A673 (cell line): ENCODE measurements around the gene UBE2E2. TPM values are rescaled to one million over a fixed set of nuclear protein-coding genes. Genes with fewer than 3 reads are reported as not detected.

Source experiments
- BruUV-seq: library from RNA; stranded (reverse); fragments of 400-500 nt; replicated peaks from 2 replicates; lab custom pipeline; 2021; lab: Mats Ljungman, UMichigan
- CTCF ChIA-PET: fragments of 300-600 bp; sonication (Branson Sonifier 250); formaldehyde crosslinking; loops from one replicate; lab custom pipeline; 2022; ENCODE audit warnings: antibody characterized with exemption; lab: Charles Lee
- POLR2A ChIA-PET: fragments of 300-600 bp; sonication (Branson Sonifier 250); formaldehyde crosslinking; loops from one replicate; lab custom pipeline; 2022; ENCODE audit warnings: antibody characterized with exemption; ENCODE audit not compliant: low non-redundant PET; lab: Charles Lee
- DNase-seq: peaks from one replicate; pipeline ENCODE4 v3.0.0-alpha.2; 2015; ENCODE audit warnings: low spot score
- H3K27ac ChIP-seq: fragments of 200-600 bp; sonication (generic); 2 replicates; pipeline ENCODE4 v1.5.1; 2016; ENCODE audit warnings: mixed run types, low read depth, mild to moderate bottlenecking, mixed read lengths, antibody characterized with exemption, low read length; ENCODE audit not compliant: poor library complexity, severe bottlenecking
- H3K27me3 ChIP-seq: fragments of 200-600 bp; sonication (generic); replicated peaks from 2 replicates; pipeline ENCODE4 v1.6.1; 2017; ENCODE audit warnings: mixed run types, low read depth, mild to moderate bottlenecking, mixed read lengths, antibody characterized with exemption, low read length; ENCODE audit not compliant: insufficient read depth, poor library complexity
- H3K36me3 ChIP-seq: fragments of 200-600 bp; sonication (generic); 2 replicates; pipeline ENCODE4 v1.6.1; 2016; ENCODE audit warnings: mixed run types, mild to moderate bottlenecking, mixed read lengths, antibody characterized with exemption, low read length; ENCODE audit not compliant: insufficient read depth, poor library complexity, severe bottlenecking
- H3K4me1 ChIP-seq: fragments of 200-600 bp; sonication (generic); 2 replicates; pipeline ENCODE4 v1.6.1; 2017; ENCODE audit warnings: mixed run types, mild to moderate bottlenecking, mixed read lengths, antibody characterized with exemption, low read length; ENCODE audit not compliant: insufficient read depth, poor library complexity, severe bottlenecking
- H3K4me3 ChIP-seq: fragments of 200-600 bp; sonication (generic); 2 replicates; pipeline ENCODE4 v1.5.1; 2016; ENCODE audit warnings: low read depth, mixed run types, mild to moderate bottlenecking, mixed read lengths, low read length; ENCODE audit not compliant: poor library complexity, severe bottlenecking
- H3K9me3 ChIP-seq: fragments of 200-600 bp; sonication (generic); 2 replicates; pipeline ENCODE4 v1.6.1; 2016; ENCODE audit warnings: mixed run types, low read depth, mild to moderate bottlenecking, mixed read lengths, antibody characterized with exemption, low read length; ENCODE audit not compliant: poor library complexity, severe bottlenecking
- EZH2 ChIP-seq: fragments of 200-600 bp; sonication (generic); IDR thresholded peaks from 2 replicates; pipeline ENCODE4 v1.6.1; 2017; ENCODE audit warnings: borderline replicate concordance, low read depth, mild to moderate bottlenecking, mixed read lengths, antibody characterized with exemption, low read length; ENCODE audit not compliant: poor library complexity, severe bottlenecking
- intact Hi-C: fragments of 100-400 bp; cut with micrococcal nuclease; formaldehyde crosslinking; loops from one replicate; pipeline ENCODE4 v1.10.0; 2022; ENCODE audit not compliant: unreplicated experiment
- total RNA-seq: library from RNA; stranded (reverse); gene quantifications from 2 replicates; pipeline ENCODE4 v1.2.3, GENCODE V29; 2021
- TF ChIP-seq, protein P1 (sequence below): fragments of 300-800, 200-600 bp; sonication (generic); conservative IDR thresholded peaks from 2 replicates; pipeline ENCODE4 v1.5.1; 2017; ENCODE audit warnings: low read depth, mild to moderate bottlenecking, antibody characterized with exemption, low read length, moderate library complexity, mixed read lengths

UBE2E2 gene
- total RNA-seq, 1 experiment from 2014 or later, result 2.0 TPM

DNA sequence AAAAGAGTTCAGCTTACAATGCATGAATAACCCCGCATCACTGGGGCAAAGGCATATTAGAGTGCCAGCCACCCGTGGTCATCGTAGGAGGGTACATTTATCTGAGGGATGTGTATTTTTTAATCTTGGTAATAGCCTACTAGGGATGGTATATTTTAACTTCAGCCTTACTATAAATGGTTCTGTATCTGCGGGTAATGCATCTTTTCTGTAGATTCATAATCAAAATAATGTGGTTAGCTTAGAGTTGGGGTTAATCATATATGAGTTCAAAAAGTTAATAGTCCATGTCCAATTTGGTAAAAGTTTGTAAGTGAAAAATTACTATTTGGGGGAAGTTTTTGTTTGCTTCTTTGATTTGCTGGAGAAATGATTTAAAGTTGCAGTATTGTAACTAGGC, 339.0 kb downstream of the UBE2E2 start:
- BruUV-seq, result no TSS peak
- intact Hi-C loops, result no loop called here

DNA sequence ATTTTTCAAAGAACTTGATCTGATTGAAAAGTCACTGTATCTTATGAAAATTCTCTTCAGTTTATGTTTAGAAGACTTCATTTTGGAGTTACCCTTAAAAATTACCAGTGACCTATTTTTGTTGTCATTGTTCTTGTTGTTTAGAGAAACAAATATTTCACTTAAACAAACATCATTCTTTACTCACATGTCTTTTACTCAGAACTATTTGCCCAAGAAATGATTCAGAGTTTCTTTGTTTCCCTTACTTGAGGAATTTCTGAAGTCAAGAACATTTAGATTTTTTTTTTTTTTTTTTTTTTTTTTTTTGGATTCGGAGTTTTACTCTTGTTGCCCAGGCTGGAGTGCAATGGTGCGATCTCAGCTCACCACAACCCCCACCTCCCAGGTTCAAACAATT, 343.1 kb downstream of the UBE2E2 start:
- POLR2A ChIA-PET, result interaction anchor here (0.6 kb wide), 1 partner anchor 343 kb away, joined by 3 read pairs; no protein-coding TSS in a partner anchor

More for the DNA sequence above, 339.0 kb downstream of the UBE2E2 start:
- Histone ChIP-seq H3K4me3 (no peak overlapping the region), H3K4me1 (no peaks in the 10 kb centered on the region), H3K36me3 (no peaks in the 10 kb centered on the region), H3K27ac (no peak overlapping the region), H3K27me3 (peaks cover 5% of the 10 kb centered on the region), H3K9me3 (no peaks in the 10 kb centered on the region)
- no peak for TF ChIP-seq EZH2
- TF ChIP-seq, protein P1, sequence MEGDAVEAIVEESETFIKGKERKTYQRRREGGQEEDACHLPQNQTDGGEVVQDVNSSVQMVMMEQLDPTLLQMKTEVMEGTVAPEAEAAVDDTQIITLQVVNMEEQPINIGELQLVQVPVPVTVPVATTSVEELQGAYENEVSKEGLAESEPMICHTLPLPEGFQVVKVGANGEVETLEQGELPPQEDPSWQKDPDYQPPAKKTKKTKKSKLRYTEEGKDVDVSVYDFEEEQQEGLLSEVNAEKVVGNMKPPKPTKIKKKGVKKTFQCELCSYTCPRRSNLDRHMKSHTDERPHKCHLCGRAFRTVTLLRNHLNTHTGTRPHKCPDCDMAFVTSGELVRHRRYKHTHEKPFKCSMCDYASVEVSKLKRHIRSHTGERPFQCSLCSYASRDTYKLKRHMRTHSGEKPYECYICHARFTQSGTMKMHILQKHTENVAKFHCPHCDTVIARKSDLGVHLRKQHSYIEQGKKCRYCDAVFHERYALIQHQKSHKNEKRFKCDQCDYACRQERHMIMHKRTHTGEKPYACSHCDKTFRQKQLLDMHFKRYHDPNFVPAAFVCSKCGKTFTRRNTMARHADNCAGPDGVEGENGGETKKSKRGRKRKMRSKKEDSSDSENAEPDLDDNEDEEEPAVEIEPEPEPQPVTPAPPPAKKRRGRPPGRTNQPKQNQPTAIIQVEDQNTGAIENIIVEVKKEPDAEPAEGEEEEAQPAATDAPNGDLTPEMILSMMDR, result no peak
- POLR2A ChIA-PET, result no interaction called here
- CTCF ChIA-PET, result no interaction called here
- no peak for DNase-seq

DNA sequence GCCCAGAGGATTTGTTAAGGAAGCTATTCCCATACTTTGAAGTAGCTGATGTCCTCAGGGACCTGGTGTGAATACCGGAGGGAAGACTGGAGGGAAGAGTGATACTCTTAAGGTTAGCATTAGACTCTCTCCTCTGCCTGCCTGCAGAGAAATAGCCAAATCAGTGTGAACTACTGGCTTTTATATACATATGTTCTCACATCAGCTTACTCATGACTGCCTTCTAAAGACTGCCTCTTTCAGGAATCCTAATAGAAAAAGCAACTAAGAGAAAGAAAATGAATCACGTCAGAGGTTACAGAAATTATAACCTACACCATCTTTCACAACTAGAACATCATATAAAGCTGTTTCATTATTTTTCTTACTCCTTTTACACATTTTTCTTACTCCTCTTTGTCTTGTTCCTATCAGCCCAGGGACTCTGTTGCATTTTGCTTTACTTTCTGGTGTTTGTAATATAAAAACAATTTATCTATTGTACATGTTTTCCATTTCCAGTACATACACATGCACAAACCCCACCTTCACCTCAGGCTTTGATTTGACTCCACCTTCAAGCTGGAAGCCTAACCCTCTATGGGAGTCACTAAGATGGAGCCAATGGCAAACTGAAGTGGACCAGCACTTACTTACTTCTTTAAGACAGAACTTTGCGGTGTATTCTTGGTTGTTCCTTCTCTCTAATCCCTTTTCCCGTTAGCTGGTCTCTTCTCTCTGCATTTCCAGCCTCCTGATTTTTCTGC, 345.0 kb downstream of the UBE2E2 start:
- Histone ChIP-seq H3K36me3 (no peaks in the 10 kb centered on the region), H3K4me1 (no peaks in the 10 kb centered on the region), H3K27ac (no peak overlapping the region), H3K4me3 (no peak overlapping the region), H3K27me3 (peaks cover 17% of the 10 kb centered on the region), H3K9me3 (no peaks in the 10 kb centered on the region)
- ChIA-PET CTCF (no interaction called here), POLR2A (no interaction called here)
- no TSS peak for BruUV-seq
- TF ChIP-seq EZH2, result no peak
- intact Hi-C loops, result no loop called here
- no peak for DNase-seq

More for the DNA sequence above, 343.1 kb downstream of the UBE2E2 start:
- intact Hi-C loops, result no loop called here
- H3K36me3 ChIP-seq, result no peaks in the 10 kb centered on the region
- BruUV-seq, result no TSS peak
- no peak overlapping the region for H3K27ac ChIP-seq
- no peak overlapping the region for H3K4me3 ChIP-seq
- CTCF ChIA-PET, result no interaction called here
- no peaks in the 10 kb centered on the region for H3K9me3 ChIP-seq
- DNase-seq, result no peak
- no peaks in the 10 kb centered on the region for H3K4me1 ChIP-seq
- H3K27me3 ChIP-seq, result peaks cover 16% of the 10 kb centered on the region
- TF ChIP-seq EZH2, result no peak
- TF ChIP-seq, protein P1, result no peak
